Vagina (tissue), 2 donors: ENCODE results near the gene IRX4. TPM values are rescaled to one million over a fixed set of nuclear protein-coding genes. Genes with fewer than 3 reads are reported as not detected.

Source experiments
- DNase-seq, 2 donors: peaks; one replicate each; pipeline ENCODE4 v3.0.0-alpha.2; 2017; ENCODE audit errors: extremely low spot score in 2 of 2
- H3K27ac ChIP-seq: fragments of 200-600 bp; sonication (generic); one replicate; pipeline ENCODE4 v1.5.1; 2019
- H3K27me3 ChIP-seq: fragments of 200-600 bp; sonication (generic); one replicate; pipeline ENCODE4 v1.5.1; 2019
- H3K36me3 ChIP-seq, 2 donors: fragments of 200-600 bp; sonication (generic); one replicate each; pipeline ENCODE4 v1.5.1; 2017 to 2019
- H3K4me1 ChIP-seq: fragments of 200-600 bp; sonication (generic); one replicate; pipeline ENCODE4 v1.5.1; 2019
- H3K4me3 ChIP-seq, 2 donors: fragments of 200-600 bp; sonication (generic); 1 replicate in 1 of 2; 2 replicates in 1 of 2; pipeline ENCODE4 v1.5.1; 2016 to 2019
- H3K9me3 ChIP-seq: fragments of 200-600 bp; sonication (generic); one replicate; pipeline ENCODE4 v1.5.1; 2019
- POLR2A ChIP-seq, 2 donors: fragments of 450-650 bp; IDR thresholded peaks; one replicate each; pipeline ENCODE4 v1.6.1; 2017; ENCODE audit warnings: antibody characterized with exemption in 2 of 2, mild to moderate bottlenecking in 2 of 2, moderate library complexity in 2 of 2
- POLR2AphosphoS5 ChIP-seq, 2 donors: sonication (generic); formaldehyde crosslinking; IDR thresholded peaks; one replicate each; pipeline ENCODE4 v1.9.0; 2017; ENCODE audit warnings: antibody characterized with exemption in 2 of 2, mild to moderate bottlenecking in 2 of 2, low read depth in 1 of 2; ENCODE audit not compliant: insufficient read depth in 1 of 2
- intact Hi-C: fragments of 100-400 bp; cut with DNase I; formaldehyde crosslinking; loops from one replicate; pipeline ENCODE4 v1.15.1; 2023
- total RNA-seq: library from RNA; depleted of rRNA; stranded (reverse); fragments of >200 nt; gene quantifications from one replicate; pipeline ENCODE4 v1.2.3, GENCODE V29; 2016
- TF ChIP-seq, protein P1 (sequence below), 3 experiments: fragments of 450-650 bp in 2 of 3; fragments of 200-600 bp in 1 of 3; sonication (generic) in 1 of 3; IDR thresholded peaks; one replicate each; pipeline ENCODE4 v1.5.1; 2017 to 2019; ENCODE audit warnings: antibody characterized with exemption in 3 of 3, mild to moderate bottlenecking in 2 of 3, moderate library complexity in 2 of 3

Gene IRX4
- total RNA-seq, 1 donor from 2014 or later, result 26.8 TPM

DNA sequence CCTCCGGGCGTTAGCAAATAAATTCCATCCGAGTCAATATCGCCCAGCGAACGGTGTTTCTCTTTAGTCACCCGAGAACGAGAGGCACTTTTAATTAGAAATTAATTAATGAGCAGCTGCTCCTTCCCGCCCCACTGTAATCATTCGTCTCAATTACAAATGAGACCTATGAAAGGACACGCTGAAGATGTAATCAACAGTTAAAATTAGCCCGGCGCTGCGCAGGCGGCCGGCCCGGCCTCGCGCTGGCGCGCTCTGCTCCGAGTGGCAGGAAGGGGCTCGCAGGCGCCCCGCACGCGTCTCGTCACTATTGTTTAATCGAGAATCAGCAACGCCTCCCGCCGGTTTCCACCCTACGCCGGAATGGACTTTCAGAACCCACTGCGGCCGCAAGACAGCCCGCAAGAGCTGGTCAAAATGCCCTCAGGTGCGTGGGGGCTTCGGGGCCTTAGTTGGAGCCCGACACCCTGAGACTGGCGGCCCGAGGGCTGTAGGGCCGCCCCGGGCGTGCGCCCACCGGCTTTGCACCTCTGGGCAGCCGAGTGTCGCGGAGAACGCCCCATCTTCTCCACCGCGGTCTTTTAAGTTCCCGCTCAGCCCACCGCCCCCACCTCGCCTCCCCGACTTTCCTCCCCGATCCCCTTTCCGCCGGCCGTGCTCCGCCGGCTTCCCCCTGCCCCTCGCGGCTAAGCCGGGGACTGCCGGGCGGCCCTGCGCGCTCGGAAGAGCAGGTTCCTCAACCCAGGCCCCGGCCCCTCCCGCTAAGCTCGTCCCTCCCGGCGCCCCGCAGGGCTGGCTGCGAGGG is 597 bp upstream of the IRX4 start:
- peaks cover 30% of the 10 kb centered on the region for H3K4me1 ChIP-seq
- H3K36me3 ChIP-seq, result no peaks in the 10 kb centered on the region
- peaks cover 9% of the 10 kb centered on the region for H3K27me3 ChIP-seq
- H3K9me3 ChIP-seq, result no peaks in the 10 kb centered on the region
- TF ChIP-seq, protein P1, sequence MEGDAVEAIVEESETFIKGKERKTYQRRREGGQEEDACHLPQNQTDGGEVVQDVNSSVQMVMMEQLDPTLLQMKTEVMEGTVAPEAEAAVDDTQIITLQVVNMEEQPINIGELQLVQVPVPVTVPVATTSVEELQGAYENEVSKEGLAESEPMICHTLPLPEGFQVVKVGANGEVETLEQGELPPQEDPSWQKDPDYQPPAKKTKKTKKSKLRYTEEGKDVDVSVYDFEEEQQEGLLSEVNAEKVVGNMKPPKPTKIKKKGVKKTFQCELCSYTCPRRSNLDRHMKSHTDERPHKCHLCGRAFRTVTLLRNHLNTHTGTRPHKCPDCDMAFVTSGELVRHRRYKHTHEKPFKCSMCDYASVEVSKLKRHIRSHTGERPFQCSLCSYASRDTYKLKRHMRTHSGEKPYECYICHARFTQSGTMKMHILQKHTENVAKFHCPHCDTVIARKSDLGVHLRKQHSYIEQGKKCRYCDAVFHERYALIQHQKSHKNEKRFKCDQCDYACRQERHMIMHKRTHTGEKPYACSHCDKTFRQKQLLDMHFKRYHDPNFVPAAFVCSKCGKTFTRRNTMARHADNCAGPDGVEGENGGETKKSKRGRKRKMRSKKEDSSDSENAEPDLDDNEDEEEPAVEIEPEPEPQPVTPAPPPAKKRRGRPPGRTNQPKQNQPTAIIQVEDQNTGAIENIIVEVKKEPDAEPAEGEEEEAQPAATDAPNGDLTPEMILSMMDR (IDR thresholded peaks at IDR 0.05), result no peak
- TF ChIP-seq POLR2AphosphoS5 (IDR thresholded peaks at IDR 0.05; ENCODE audit: insufficient read depth in 1 of 2, low read depth in 1 of 2) (no peak), POLR2A (IDR thresholded peaks at IDR 0.05) (no peak)
- intact Hi-C loops, result no loop called here
- H3K27ac ChIP-seq, result peak overlapping the region; percentile 66
- DNase-seq, result no peak
- peak overlapping the region; percentile 42 to 50 for H3K4me3 ChIP-seq

DNA sequence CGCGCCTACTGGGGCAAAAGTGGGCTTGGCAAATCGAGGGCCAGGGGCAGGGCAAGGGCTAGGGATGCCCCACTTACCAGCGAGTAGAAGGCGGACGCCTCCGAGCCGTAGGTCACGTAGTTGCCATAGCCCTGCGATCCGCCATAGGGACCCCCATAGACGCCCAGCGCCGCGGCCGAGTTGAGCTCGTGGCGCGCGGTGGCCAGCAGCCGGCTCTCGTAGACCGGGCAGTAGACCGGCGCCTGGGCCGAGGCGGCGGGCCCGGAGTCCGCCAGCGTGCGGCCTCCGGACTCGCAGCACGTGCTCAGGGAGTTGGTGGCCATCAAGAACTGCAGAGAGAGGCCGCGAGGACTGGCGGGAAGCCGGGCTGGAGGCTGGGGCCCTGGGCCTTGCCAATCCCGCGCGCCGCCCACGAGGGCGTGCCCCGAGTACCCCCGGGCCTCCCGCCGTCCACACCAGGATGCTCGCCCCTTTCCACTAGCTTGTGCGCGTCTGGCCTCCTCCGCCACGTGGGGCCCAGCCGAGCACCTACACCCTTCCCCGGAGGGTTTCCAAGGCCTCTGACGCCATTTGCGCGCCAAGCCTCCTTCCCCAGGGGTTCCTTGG is 891 bp downstream of the IRX4 start:
- H3K27ac ChIP-seq, result no peak overlapping the region
- TF ChIP-seq, protein P1 (IDR thresholded peaks at IDR 0.05), result no peak
- TF ChIP-seq POLR2A (IDR thresholded peaks at IDR 0.05), result no peak
- no peak for TF ChIP-seq POLR2AphosphoS5 (IDR thresholded peaks at IDR 0.05; ENCODE audit: insufficient read depth in 1 of 2, low read depth in 1 of 2)
- peak overlapping the region in 1 of 2 donors; percentile 50 for H3K4me3 ChIP-seq
- peaks cover 30% of the 10 kb centered on the region for H3K4me1 ChIP-seq
- intact Hi-C loops, result no loop called here
- DNase-seq, result no peak
- H3K27me3 ChIP-seq, result peaks cover 9% of the 10 kb centered on the region
- no peaks in the 10 kb centered on the region for H3K36me3 ChIP-seq
- H3K9me3 ChIP-seq, result no peaks in the 10 kb centered on the region

DNA sequence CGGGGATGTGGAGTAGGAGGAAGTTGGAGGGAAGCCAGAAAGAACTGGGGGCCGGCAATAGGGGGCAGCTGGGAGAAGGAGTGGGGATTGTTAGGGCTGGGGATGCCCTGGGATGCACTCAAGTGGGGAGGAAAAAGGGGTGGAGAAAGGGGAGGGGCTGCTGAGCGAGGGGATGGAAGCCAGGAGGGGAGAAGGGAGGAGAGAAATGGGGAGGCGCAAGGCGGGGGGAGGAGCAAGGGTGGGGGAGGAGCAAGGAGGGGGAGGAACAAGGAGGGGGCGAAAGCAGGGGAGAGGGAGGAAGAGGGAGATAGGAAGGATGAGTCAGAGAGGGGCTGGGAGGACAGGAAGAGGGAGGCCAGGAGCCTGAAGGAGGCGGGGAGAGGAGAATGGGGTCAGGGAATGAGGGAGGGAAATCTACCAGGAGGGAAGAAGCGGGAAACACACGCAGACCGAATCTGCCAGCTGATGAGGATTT is 1.6 kb downstream of the IRX4 start:
- Histone ChIP-seq H3K4me1 (peaks cover 37% of the 10 kb centered on the region), H3K27ac (no peak overlapping the region), H3K9me3 (no peaks in the 10 kb centered on the region), H3K36me3 (no peaks in the 10 kb centered on the region), H3K4me3 (no peak overlapping the region), H3K27me3 (peaks cover 14% of the 10 kb centered on the region)
- DNase-seq, result no peak
- intact Hi-C loops, result no loop called here
- no peak for TF ChIP-seq POLR2A (IDR thresholded peaks at IDR 0.05)
- TF ChIP-seq, protein P1 (IDR thresholded peaks at IDR 0.05), result no peak
- TF ChIP-seq POLR2AphosphoS5 (IDR thresholded peaks at IDR 0.05; ENCODE audit: insufficient read depth in 1 of 2, low read depth in 1 of 2), result no peak

DNA sequence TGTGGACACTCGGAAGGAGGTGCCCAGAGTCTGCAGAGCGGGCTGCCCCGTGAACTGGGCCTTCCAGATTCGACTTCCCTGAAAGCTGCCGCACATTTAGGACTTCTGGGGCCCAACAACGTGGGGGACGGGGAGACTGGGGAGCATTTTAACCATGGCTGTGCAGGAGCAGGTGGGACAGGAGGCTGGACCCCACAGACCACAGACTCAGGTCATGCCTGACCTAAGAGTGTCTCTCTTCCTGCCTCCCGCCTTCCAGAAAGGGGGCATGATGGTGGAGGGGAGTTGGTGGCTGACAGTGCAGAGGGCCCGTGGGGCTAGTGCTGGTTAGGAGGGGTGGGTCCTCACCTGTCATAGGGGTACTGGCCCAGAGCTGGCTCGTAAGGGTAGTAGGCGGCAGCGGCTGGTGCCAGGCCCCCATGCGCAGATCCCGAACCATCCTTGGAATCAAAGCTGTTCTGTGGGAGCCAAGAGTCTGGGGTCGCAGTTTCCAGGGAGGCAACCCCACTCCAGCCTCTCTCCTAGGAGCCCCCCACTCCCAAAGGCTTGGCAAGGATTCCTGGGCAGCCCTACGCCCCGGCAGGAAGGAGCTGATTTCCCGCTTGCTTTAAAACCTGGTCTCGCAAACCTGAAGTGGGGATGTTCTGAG is 2.2 kb downstream of the IRX4 start:
- H3K27ac ChIP-seq, result no peak overlapping the region
- TF ChIP-seq, protein P1 (IDR thresholded peaks at IDR 0.05), result no peak
- TF ChIP-seq POLR2A (IDR thresholded peaks at IDR 0.05) (no peak), POLR2AphosphoS5 (IDR thresholded peaks at IDR 0.05; ENCODE audit: insufficient read depth in 1 of 2, low read depth in 1 of 2) (no peak)
- H3K27me3 ChIP-seq, result peaks cover 21% of the 10 kb centered on the region
- no peaks in the 10 kb centered on the region for H3K9me3 ChIP-seq
- peaks cover 44% of the 10 kb centered on the region for H3K4me1 ChIP-seq
- no peak overlapping the region for H3K4me3 ChIP-seq
- DNase-seq, result no peak
- H3K36me3 ChIP-seq, result no peaks in the 10 kb centered on the region
- intact Hi-C loops, result no loop called here
